GM12801 (cell line): Measurements from ENCODE around the gene MTX1.

Experiments
- TF ChIP-seq, protein P1 (sequence below): IDR thresholded peaks from one replicate; pipeline ENCODE4 v1.5.1; 2011; ENCODE audit warnings: control low read depth; ENCODE audit not compliant: insufficient read length; ENCODE audit errors: extremely low read depth

Gene MTX1

DNA sequence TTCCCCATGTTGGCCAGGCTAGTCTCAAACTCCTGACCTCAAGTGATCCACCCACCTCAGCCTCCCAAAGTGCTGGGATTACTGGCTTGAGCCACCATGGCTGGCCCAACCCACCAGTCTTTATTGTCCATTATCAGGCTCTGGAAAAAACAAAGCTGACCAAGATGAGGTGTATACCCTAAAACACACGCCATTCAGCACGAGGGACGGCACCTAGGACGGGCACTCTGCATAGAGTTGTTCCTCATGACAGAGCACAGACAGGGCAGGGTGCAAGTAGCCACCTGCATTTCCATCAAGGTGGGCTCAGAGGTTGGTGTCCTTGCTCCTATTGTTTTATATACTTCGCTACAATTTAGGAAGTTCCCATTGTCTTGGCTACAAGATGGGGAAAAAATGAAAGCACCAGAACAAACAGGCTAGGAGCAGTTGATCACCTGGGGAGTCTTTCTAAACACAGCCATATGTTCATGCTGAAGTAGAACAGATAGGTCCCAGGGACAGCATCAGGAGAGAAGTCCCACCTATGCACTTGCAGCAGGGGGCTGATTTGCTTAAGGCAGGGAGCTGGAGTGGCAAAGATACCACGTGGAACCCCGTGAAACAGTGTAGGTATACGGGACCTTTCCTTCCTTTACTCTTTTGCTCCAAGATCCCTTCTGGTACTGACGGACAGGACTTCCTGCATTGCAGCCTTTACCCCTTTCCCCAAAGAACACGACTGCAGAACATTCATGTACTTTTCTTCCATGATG is 39.9 kb upstream of the MTX1 start:
- TF ChIP-seq, protein P1, sequence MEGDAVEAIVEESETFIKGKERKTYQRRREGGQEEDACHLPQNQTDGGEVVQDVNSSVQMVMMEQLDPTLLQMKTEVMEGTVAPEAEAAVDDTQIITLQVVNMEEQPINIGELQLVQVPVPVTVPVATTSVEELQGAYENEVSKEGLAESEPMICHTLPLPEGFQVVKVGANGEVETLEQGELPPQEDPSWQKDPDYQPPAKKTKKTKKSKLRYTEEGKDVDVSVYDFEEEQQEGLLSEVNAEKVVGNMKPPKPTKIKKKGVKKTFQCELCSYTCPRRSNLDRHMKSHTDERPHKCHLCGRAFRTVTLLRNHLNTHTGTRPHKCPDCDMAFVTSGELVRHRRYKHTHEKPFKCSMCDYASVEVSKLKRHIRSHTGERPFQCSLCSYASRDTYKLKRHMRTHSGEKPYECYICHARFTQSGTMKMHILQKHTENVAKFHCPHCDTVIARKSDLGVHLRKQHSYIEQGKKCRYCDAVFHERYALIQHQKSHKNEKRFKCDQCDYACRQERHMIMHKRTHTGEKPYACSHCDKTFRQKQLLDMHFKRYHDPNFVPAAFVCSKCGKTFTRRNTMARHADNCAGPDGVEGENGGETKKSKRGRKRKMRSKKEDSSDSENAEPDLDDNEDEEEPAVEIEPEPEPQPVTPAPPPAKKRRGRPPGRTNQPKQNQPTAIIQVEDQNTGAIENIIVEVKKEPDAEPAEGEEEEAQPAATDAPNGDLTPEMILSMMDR = no peak

DNA sequence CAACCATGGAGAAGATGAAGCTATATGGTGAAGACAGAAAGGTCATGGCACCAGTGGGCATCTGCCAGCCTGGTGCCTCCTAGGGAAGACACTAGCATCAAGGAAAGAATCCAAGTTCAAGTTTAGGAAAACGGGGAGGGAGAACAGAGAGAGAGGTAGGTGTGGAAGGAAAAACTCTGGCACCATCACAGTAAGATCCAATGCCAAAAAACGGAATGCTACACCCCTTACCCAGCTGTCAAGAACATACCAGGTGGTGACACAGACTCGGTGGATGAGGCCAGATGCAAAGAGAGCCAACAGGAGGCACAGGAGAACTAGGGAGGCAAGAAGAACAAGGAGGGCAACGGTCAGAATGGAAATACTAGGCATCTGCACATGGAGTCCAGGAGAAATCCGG is 39.0 kb upstream of the MTX1 start:
- TF ChIP-seq, protein P1 = no peak

DNA sequence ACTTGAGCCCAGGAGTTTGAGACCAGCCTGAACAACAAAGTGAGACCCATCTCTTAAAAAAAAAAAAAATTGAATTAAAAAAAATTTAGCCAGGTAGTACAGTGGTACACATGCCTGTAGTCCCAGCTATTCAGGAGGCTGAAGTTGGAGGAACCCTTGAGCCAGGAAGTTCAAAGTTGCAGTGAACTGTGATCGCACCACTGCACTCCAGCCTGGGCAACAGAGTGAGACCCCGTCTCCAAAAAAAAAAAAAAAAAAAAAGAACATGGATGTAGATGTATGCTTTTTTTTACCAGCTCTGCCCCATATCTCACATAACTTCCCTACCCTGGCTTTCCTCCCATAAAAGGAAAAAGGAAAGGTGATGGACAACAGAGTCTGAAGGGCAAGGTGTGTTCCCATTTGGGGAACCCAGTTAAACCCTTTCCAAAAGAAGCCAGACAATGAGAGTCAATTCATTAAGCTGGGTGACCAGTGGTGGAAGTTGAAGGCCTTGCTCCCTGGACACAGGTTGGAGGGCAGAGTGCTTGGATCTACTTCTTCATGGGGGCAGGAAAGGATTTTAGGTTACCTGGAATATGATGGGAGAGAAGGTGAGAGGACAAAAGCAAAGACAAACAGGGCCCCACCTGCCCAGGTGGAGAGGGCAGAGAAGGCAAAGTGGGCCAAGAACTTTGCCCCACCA is 38.3 kb upstream of the MTX1 start:
- TF ChIP-seq, protein P1 = no peak

DNA sequence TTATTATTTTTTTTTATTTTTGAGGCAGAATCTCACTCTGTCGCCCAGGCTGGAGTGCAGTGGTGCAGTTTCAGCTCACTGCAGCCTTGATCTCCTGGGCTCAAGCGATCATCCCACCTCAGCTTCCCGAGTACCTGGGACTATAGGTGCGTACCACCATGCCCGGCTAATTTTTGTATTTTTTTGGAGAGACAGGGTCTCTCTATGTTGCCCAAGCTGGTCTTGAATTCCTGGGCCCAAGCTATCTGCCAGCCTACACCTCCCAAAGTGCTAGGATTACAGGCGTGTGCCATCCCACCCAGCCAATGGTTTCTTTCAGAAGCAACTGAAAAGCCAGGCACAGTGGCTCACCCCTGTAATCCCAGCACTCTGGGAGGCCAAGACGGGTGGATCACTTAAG is 37.7 kb upstream of the MTX1 start:
- TF ChIP-seq, protein P1 = no peak

DNA sequence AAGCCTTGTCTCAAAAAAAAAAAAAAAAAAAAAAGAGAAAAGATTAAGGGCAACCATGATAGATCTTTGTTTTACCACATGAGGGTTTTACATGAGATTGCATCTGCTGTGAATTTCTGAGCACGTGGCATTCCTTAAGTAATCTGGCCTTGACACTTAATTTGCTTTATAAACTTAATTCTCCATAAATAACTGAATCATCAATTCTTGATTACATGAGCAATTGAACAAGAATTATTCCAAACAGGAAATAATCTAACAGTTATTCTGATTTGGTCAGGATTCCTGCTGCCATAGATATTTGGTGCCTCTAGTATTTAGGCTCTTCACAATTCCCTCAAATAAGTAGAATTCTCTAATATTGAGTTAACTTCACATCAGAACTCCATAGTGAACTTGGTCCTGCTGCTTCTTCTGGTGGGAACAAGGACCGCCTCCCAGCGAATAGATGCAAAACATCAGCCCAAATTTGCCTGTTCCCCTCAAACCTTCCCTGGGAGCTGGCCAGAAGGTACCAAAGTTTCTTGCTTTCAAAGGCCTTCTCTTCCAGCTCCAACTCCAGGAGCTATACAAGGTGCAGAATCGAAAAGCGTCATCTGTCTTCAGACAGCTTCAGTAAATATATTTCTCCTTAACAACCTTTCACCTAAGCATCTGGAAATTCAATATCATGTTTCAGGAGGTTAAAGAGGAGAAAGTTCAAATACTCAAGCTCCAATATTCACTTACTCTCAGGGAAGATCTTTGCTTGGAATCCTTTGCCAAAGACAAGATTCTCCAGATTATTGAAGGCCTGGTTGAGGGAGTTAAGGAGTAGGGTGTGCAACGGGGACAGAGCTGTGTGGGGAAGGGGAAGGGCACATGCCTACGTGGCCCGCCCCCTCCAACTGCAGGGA is 36.4 kb upstream of the MTX1 start:
- TF ChIP-seq, protein P1 = no peak

DNA sequence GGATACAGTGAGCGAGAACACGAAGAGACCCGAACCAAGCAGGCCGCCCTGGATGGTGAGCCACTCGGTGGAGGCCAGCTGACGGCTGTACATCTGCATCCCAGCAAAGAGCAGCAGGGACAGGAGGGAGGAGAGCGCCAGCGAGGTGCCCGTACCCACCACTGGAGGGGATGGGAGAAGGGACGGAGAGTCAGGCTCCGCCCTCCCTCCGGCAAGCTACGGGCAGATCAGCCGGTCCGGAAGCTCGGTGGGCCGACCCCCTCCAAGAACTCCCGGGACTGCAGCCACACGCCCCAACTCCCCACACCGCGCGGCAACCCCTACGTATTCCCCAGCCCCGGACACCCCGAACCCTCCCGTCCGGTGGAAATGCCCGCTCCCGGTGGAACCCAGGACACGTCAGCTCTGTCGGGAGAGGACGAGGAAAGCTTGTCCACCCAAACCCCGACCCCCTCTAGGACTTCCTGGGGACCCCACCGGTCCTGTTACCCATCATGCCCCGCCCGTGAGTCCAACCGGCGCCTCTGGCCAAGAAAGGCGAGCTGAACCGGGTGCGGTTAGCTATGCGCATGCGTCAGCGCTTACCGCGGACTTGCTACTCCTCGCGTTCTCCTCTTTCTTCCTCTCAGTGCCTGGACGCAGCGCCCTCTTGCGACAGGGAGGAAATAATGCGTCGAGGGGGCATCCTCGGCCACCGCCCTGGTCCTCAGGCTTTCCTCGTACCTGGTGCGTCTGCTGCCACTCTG is 35.6 kb upstream of the MTX1 start, which contains the start of gene KRTCAP2:
TSS of gene KRTCAP2 (minus strand) at position 573 of the 746 bp plus-strand sequence. CDS start at position 493, 80 bp downstream.
- TF ChIP-seq, protein P1 = peak; percentile 91
